ENCODE measurements around the gene ZZZ3. TPM values are rescaled to one million over a fixed set of nuclear protein-coding genes. Genes with fewer than 3 reads are reported as not detected.

The ZZZ3 gene
- total and polyA plus RNA-seq, 4 donors = 9.9 to 133 (median 22.9) TPM

GRCh38 chr1:77643456-77643855 lies 39.0 kb downstream of the ZZZ3 start:
- ATAC-seq (ENCODE audit: insufficient read depth, low FRiP score) = no peak
- H3K27me3 ChIP-seq (ENCODE audit: control insufficient read depth in 3 of 3, insufficient read depth in 3 of 3, low read length in 2 of 3) = no peaks in the 10 kb centered on the region
- no peak overlapping the region for H3K9ac ChIP-seq (ENCODE audit: insufficient read depth in 1 of 2, low read length in 2 of 2)
- H3K9me3 ChIP-seq (ENCODE audit: control insufficient read depth in 4 of 4, insufficient read depth in 3 of 4, low read length in 3 of 4) = peaks cover 0 to 4% (median 0%) of the 10 kb centered on the region in 4 donors
- no peak for DNase-seq
- 98% methylated on average over 2 of the region's 2 CpGs for WGBS, 2 donors
- H3K4me1 ChIP-seq (ENCODE audit: control insufficient read depth in 5 of 5, insufficient read depth in 5 of 5, low read length in 5 of 5) = peaks cover 0 to 17% (median 6%) of the 10 kb centered on the region in 5 donors
- TF ChIP-seq, protein P1, sequence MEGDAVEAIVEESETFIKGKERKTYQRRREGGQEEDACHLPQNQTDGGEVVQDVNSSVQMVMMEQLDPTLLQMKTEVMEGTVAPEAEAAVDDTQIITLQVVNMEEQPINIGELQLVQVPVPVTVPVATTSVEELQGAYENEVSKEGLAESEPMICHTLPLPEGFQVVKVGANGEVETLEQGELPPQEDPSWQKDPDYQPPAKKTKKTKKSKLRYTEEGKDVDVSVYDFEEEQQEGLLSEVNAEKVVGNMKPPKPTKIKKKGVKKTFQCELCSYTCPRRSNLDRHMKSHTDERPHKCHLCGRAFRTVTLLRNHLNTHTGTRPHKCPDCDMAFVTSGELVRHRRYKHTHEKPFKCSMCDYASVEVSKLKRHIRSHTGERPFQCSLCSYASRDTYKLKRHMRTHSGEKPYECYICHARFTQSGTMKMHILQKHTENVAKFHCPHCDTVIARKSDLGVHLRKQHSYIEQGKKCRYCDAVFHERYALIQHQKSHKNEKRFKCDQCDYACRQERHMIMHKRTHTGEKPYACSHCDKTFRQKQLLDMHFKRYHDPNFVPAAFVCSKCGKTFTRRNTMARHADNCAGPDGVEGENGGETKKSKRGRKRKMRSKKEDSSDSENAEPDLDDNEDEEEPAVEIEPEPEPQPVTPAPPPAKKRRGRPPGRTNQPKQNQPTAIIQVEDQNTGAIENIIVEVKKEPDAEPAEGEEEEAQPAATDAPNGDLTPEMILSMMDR (IDR thresholded peaks at IDR 0.05; ENCODE audit: control extremely low read depth, extremely low read depth) = no peak
- H3K27ac ChIP-seq (ENCODE audit: low read depth in 1 of 2, low read length in 1 of 2) = no peak overlapping the region
- no peak overlapping the region for H3K4me3 ChIP-seq
- H3K36me3 ChIP-seq (ENCODE audit: control insufficient read depth in 4 of 4, insufficient read depth in 4 of 4, low read length in 4 of 4) = peaks cover 0 to 11% (median 6%) of the 10 kb centered on the region in 4 donors

- Histone ChIP-seq H3K4me1 (ENCODE audit: control insufficient read depth in 5 of 5, insufficient read depth in 5 of 5, low read length in 5 of 5) (peaks cover 0 to 22% (median 7%) of the 10 kb centered on the region in 5 donors), H3K9me3 (ENCODE audit: control insufficient read depth in 4 of 4, insufficient read depth in 3 of 4, low read length in 3 of 4) (peaks cover 0 to 1% (median 0%) of the 10 kb centered on the region in 4 donors), H3K36me3 (ENCODE audit: control insufficient read depth in 4 of 4, insufficient read depth in 4 of 4, low read length in 4 of 4) (peaks cover 0 to 11% (median 6%) of the 10 kb centered on the region in 4 donors), H3K27me3 (ENCODE audit: control insufficient read depth in 3 of 3, insufficient read depth in 3 of 3, low read length in 2 of 3) (no peaks in the 10 kb centered on the region), H3K27ac (ENCODE audit: low read depth in 1 of 2, low read length in 1 of 2) (no peak overlapping the region), H3K4me3 (no peak overlapping the region), H3K9ac (ENCODE audit: insufficient read depth in 1 of 2, low read length in 2 of 2) (no peak overlapping the region)
- DNase-seq = no peak
- ATAC-seq (ENCODE audit: insufficient read depth, low FRiP score) = no peak
- TF ChIP-seq, protein P1 (IDR thresholded peaks at IDR 0.05; ENCODE audit: control extremely low read depth, extremely low read depth) = no peak
- 95 to 96% methylated on average over 3 of the region's 3 CpGs for WGBS, 2 donors
Observed at GRCh38 chr1:77642941-77643340, 39.5 kb downstream of the ZZZ3 start.

- no peak overlapping the region for H3K9ac ChIP-seq (ENCODE audit: insufficient read depth in 1 of 2, low read length in 2 of 2)
- no peaks in the 10 kb centered on the region for H3K27me3 ChIP-seq (ENCODE audit: control insufficient read depth in 3 of 3, insufficient read depth in 3 of 3, low read length in 2 of 3)
- peaks cover 0 to 11% (median 7%) of the 10 kb centered on the region in 4 donors for H3K36me3 ChIP-seq (ENCODE audit: control insufficient read depth in 4 of 4, insufficient read depth in 4 of 4, low read length in 4 of 4)
- TF ChIP-seq, protein P1 (IDR thresholded peaks at IDR 0.05; ENCODE audit: control extremely low read depth, extremely low read depth) = no peak
- no peaks in the 10 kb centered on the region for H3K9me3 ChIP-seq (ENCODE audit: control insufficient read depth in 4 of 4, insufficient read depth in 3 of 4, low read length in 3 of 4)
- WGBS, 2 donors = 87 to 92% methylated on average over 5 of the region's 5 CpGs
- peaks cover 0 to 26% (median 7%) of the 10 kb centered on the region in 5 donors for H3K4me1 ChIP-seq (ENCODE audit: control insufficient read depth in 5 of 5, insufficient read depth in 5 of 5, low read length in 5 of 5)
- no peak for ATAC-seq (ENCODE audit: insufficient read depth, low FRiP score)
- H3K4me3 ChIP-seq = no peak overlapping the region
- no peak overlapping the region for H3K27ac ChIP-seq (ENCODE audit: low read depth in 1 of 2, low read length in 1 of 2)
- no peak for DNase-seq
Observed at GRCh38 chr1:77642196-77642595, 40.3 kb downstream of the ZZZ3 start.

- no peak overlapping the region for H3K27ac ChIP-seq (ENCODE audit: low read depth in 1 of 2, low read length in 1 of 2)
- ATAC-seq (ENCODE audit: insufficient read depth, low FRiP score) = no peak
- 95 to 96% methylated on average over 4 of the region's 4 CpGs for WGBS, 2 donors
- H3K36me3 ChIP-seq (ENCODE audit: control insufficient read depth in 4 of 4, insufficient read depth in 4 of 4, low read length in 4 of 4) = peaks cover 0 to 7% (median 4%) of the 10 kb centered on the region in 4 donors
- no peak overlapping the region for H3K4me3 ChIP-seq
- peaks cover 0 to 26% (median 7%) of the 10 kb centered on the region in 5 donors for H3K4me1 ChIP-seq (ENCODE audit: control insufficient read depth in 5 of 5, insufficient read depth in 5 of 5, low read length in 5 of 5)
- DNase-seq = no peak
- H3K27me3 ChIP-seq (ENCODE audit: control insufficient read depth in 3 of 3, insufficient read depth in 3 of 3, low read length in 2 of 3) = no peaks in the 10 kb centered on the region
- TF ChIP-seq, protein P1 (IDR thresholded peaks at IDR 0.05; ENCODE audit: control extremely low read depth, extremely low read depth) = no peak
- no peak overlapping the region for H3K9ac ChIP-seq (ENCODE audit: insufficient read depth in 1 of 2, low read length in 2 of 2)
- no peaks in the 10 kb centered on the region for H3K9me3 ChIP-seq (ENCODE audit: control insufficient read depth in 4 of 4, insufficient read depth in 3 of 4, low read length in 3 of 4)
Observed at GRCh38 chr1:77639557-77640069, 42.8 kb downstream of the ZZZ3 start.
